BLaER1 treated with 17β-estradiol and CSF1 and Interleukin-3, amounts not matched to agents 10 nM and 100 nM (cell line): ENCODE results near the gene ERBB3.

Source experiments
- H3K27ac ChIP-seq, 11 experiments: shearing (Covaris generic); formaldehyde crosslinking; 2 replicates each; pipeline ENCODE4 v1.8.1; 2022
- H3K27me3 ChIP-seq, 11 experiments: shearing (Covaris generic); formaldehyde crosslinking; 2 replicates each; pipeline ENCODE4 v1.8.1; 2022
- H3K36me3 ChIP-seq, 11 experiments: shearing (Covaris generic); formaldehyde crosslinking; 2 replicates each; pipeline ENCODE4 v1.8.1; 2022
- H3K4me1 ChIP-seq, 10 experiments: shearing (Covaris generic); formaldehyde crosslinking; 2 replicates each; pipeline ENCODE4 v1.8.1; 2022
- H3K4me2 ChIP-seq, 11 experiments: shearing (Covaris generic); formaldehyde crosslinking; 2 replicates each; pipeline ENCODE4 v1.8.1; 2022
- H3K4me3 ChIP-seq, 10 experiments: shearing (Covaris generic); formaldehyde crosslinking; 2 replicates each; pipeline ENCODE4 v1.8.1; 2022
- H3K9ac ChIP-seq, 11 experiments: shearing (Covaris generic); formaldehyde crosslinking; 2 replicates each; pipeline ENCODE4 v1.8.1; 2022
- H3K9me3 ChIP-seq, 11 experiments: shearing (Covaris generic); formaldehyde crosslinking; replicated peaks in 1 of 11; 2 replicates each; pipeline ENCODE4 v1.8.1; 2022
- H4K20me1 ChIP-seq, 11 experiments: shearing (Covaris generic); formaldehyde crosslinking; 2 replicates each; pipeline ENCODE4 v1.8.1; 2022
- Cebpa-rat ChIP-seq, 11 experiments: shearing (Covaris generic); IDR thresholded peaks; 2 replicates each; pipeline ENCODE4 v1.8.1; 2022

Gene ERBB3

DNA sequence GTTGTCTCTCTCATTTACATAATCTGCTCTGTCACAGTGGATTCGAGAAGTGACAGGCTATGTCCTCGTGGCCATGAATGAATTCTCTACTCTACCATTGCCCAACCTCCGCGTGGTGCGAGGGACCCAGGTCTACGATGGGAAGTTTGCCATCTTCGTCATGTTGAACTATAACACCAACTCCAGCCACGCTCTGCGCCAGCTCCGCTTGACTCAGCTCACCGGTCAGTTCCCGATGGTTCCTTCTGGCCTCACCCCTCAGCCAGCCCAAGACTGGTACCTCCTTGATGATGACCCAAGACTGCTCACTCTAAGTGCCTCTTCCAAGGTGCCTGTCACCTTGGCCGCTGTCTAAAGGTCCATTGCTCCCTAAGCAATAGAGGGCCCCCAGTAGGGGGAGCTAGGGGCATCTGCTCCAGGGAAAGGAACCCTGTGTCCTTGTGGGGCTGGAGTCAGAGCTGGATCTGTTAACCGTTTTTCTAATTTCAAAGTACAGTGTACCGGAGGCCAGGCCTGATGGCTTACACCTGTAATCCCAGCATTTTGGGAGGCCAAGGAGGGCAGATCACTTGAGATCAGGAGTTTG lies 5.1 kb downstream of the ERBB3 start:
- Histone ChIP-seq H3K9ac (no peak overlapping the region), H3K27me3 (peaks cover 13 to 29% (median 20%) of the 10 kb centered on the region in 11 experiments), H3K4me1 (peaks cover 0 to 19% (median 13%) of the 10 kb centered on the region in 10 experiments; a peak in 17 of 20 replicates), H4K20me1 (no peaks in the 10 kb centered on the region), H3K4me2 (no peak overlapping the region), H3K9me3 (no peaks in the 10 kb centered on the region), H3K27ac (no peak overlapping the region), H3K4me3 (no peak overlapping the region), H3K36me3 (no peaks in the 10 kb centered on the region)
- no peak for TF ChIP-seq Cebpa-rat (IDR thresholded peaks at IDR 0.05)

- Histone ChIP-seq H3K4me3 (no peak overlapping the region), H3K9me3 (no peaks in the 10 kb centered on the region), H3K36me3 (no peaks in the 10 kb centered on the region), H3K4me2 (no peak overlapping the region), H3K4me1 (peaks cover 0 to 8% (median 6%) of the 10 kb centered on the region in 10 experiments; a peak in 12 of 20 replicates), H3K9ac (no peak overlapping the region), H3K27ac (no peak overlapping the region), H3K27me3 (peaks cover 3 to 19% (median 10%) of the 10 kb centered on the region in 11 experiments; a peak in 19 of 22 replicates), H4K20me1 (no peaks in the 10 kb centered on the region)
- TF ChIP-seq Cebpa-rat (IDR thresholded peaks at IDR 0.05): no peak
Measured at GRCh38 chr12:56086096-56086495, 6.1 kb downstream of the ERBB3 start.

- peaks cover 0 to 14% (median 4%) of the 10 kb centered on the region in 11 experiments; a peak in 13 of 22 replicates for H3K27me3 ChIP-seq
- no peak overlapping the region for H3K9ac ChIP-seq
- no peaks in the 10 kb centered on the region for H3K9me3 ChIP-seq
- no peak overlapping the region for H3K4me3 ChIP-seq
- no peak overlapping the region for H3K27ac ChIP-seq
- TF ChIP-seq Cebpa-rat (IDR thresholded peaks at IDR 0.05): no peak
- H3K36me3 ChIP-seq: no peaks in the 10 kb centered on the region
- no peak overlapping the region for H3K4me2 ChIP-seq
- H4K20me1 ChIP-seq: no peaks in the 10 kb centered on the region
- H3K4me1 ChIP-seq: peaks cover 0 to 6% (median under 1%) of the 10 kb centered on the region in 10 experiments; a peak in 6 of 20 replicates
Measured at GRCh38 chr12:56086608-56087007, 6.6 kb downstream of the ERBB3 start.

DNA sequence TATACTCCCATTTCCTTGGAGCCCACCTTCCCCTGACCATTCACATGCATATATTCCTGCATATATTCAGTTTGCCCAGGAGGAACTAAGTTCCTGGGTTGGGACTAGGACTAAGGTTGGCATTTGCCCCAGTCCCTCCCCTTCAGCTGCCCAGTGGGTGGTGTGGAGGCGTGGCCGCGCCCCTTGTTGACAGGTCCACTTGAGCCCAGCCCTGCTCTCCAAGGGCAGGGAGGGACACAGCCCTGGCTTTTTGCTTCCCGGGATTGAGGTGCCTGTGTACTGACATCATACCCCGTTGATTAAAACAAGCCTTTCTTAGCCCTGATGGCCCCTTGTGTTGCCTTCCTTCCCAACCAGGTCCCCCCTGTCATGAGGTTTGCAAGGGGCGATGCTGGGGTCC lies 7.3 kb downstream of the ERBB3 start:
- no peak for TF ChIP-seq Cebpa-rat (IDR thresholded peaks at IDR 0.05)
- peaks cover 0 to 6% (median 0%) of the 10 kb centered on the region in 10 experiments; a peak in 2 of 20 replicates for H3K4me1 ChIP-seq
- no peaks in the 10 kb centered on the region for H3K36me3 ChIP-seq
- no peak overlapping the region for H3K4me3 ChIP-seq
- H3K27ac ChIP-seq: no peak overlapping the region
- no peak overlapping the region for H3K4me2 ChIP-seq
- H4K20me1 ChIP-seq: no peaks in the 10 kb centered on the region
- no peaks in the 10 kb centered on the region for H3K9me3 ChIP-seq
- peaks cover 0 to 10% (median 0%) of the 10 kb centered on the region in 11 experiments; a peak in 3 of 22 replicates for H3K27me3 ChIP-seq
- no peak overlapping the region for H3K9ac ChIP-seq

- Histone ChIP-seq H3K27ac (no peak overlapping the region), H3K4me1 (peaks cover 2 to 6% (median 3%) of the 10 kb centered on the region in 10 experiments; a peak in 18 of 20 replicates), H3K36me3 (no peaks in the 10 kb centered on the region), H3K4me3 (no peak overlapping the region), H3K9ac (no peak overlapping the region), H4K20me1 (no peaks in the 10 kb centered on the region), H3K4me2 (no peak overlapping the region), H3K27me3 (no peaks in the 10 kb centered on the region), H3K9me3 (peaks cover 0 to under 1% (median 0%) of the 10 kb centered on the region in 11 experiments; a peak in 1 of 22 replicates)
- TF ChIP-seq Cebpa-rat (IDR thresholded peaks at IDR 0.05): no peak
Measured at GRCh38 chr12:56097738-56098137, 17.8 kb downstream of the ERBB3 start.

- peaks cover 10 to 15% (median 12%) of the 10 kb centered on the region in 10 experiments for H3K4me1 ChIP-seq
Measured at GRCh38 chr12:56098592-56098991, 18.6 kb downstream of the ERBB3 start.

DNA sequence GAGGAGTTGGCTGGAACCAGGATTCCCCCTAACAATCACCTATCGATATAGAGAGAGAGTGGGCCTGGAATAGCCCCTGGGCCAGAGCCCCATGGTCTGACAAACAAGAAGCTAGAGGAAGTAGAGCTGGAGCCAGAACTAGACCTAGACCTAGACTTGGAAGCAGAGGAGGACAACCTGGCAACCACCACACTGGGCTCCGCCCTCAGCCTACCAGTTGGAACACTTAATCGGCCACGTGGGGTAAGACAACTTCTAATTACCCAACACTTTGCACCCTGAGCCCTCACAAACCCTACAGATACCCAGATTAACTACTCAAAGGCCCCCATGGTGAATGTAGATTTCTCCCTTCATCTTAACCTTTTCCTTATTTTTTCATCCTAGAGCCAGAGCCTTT lies 19.8 kb downstream of the ERBB3 start:
- Histone ChIP-seq H3K27me3 (no peaks in the 10 kb centered on the region), H3K9me3 (no peaks in the 10 kb centered on the region), H3K4me1 (peaks cover 12 to 18% (median 14%) of the 10 kb centered on the region in 10 experiments), H3K9ac (no peak overlapping the region), H4K20me1 (peaks cover 0 to under 1% (median 0%) of the 10 kb centered on the region in 11 experiments; a peak in 1 of 22 replicates), H3K27ac (no peak overlapping the region), H3K4me2 (no peak overlapping the region), H3K36me3 (no peaks in the 10 kb centered on the region), H3K4me3 (no peak overlapping the region)
- no peak for TF ChIP-seq Cebpa-rat (IDR thresholded peaks at IDR 0.05)

More at GRCh38 chr12:56098592-56098991, 18.6 kb downstream of the ERBB3 start:
- Histone ChIP-seq H3K36me3 (no peaks in the 10 kb centered on the region), H3K27me3 (no peaks in the 10 kb centered on the region), H3K4me2 (no peak overlapping the region), H3K9ac (no peak overlapping the region), H3K27ac (no peak overlapping the region), H4K20me1 (no peaks in the 10 kb centered on the region), H3K9me3 (no peaks in the 10 kb centered on the region), H3K4me3 (no peak overlapping the region)
- no peak for TF ChIP-seq Cebpa-rat (IDR thresholded peaks at IDR 0.05)

- H3K4me3 ChIP-seq: no peak overlapping the region
- H3K9me3 ChIP-seq: no peaks in the 10 kb centered on the region
- no peak for TF ChIP-seq Cebpa-rat (IDR thresholded peaks at IDR 0.05)
- peaks cover 0 to 8% (median 5%) of the 10 kb centered on the region in 11 experiments; a peak in 12 of 22 replicates for H3K36me3 ChIP-seq
- peaks cover 5 to 13% (median 9%) of the 10 kb centered on the region in 11 experiments; a peak in 20 of 22 replicates for H4K20me1 ChIP-seq
- H3K4me2 ChIP-seq: no peak overlapping the region
- H3K4me1 ChIP-seq: peaks cover 17 to 23% (median 20%) of the 10 kb centered on the region in 10 experiments
- H3K9ac ChIP-seq: no peak overlapping the region
- no peaks in the 10 kb centered on the region for H3K27me3 ChIP-seq
- H3K27ac ChIP-seq: no peak overlapping the region
Measured at GRCh38 chr12:56101045-56101444, 21.1 kb downstream of the ERBB3 start.

DNA sequence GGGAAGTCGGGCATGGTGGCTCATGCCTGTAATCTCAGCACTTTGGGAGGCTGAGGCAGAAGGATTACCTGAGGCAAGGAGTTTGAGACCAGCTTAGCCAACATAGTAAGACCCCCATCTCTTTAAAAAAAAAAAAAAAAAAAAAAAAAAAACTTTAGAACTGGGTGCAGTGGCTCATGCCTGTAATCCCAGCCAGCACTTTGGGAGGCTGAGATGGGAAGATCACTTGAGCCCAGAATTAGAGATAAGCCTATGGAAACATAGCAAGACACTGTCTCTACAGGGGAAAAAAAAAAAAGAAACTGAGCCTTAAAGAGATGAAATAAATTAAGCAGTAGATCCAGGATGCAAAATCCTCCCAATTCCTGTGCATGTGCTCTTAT lies 22.7 kb downstream of the ERBB3 start:
- H3K9ac ChIP-seq: peak overlapping the region in 1 of 11 experiments; percentile 99; a peak in 1 of 22 replicates
- no peak overlapping the region for H3K4me3 ChIP-seq
- H3K9me3 ChIP-seq: no peaks in the 10 kb centered on the region
- H3K4me2 ChIP-seq: peak overlapping the region; percentile 74 to 91 (median 88); a peak in 21 of 22 replicates
- TF ChIP-seq Cebpa-rat (IDR thresholded peaks at IDR 0.05): no peak
- H3K4me1 ChIP-seq: peaks cover 29 to 38% (median 32%) of the 10 kb centered on the region in 10 experiments
- no peak overlapping the region for H3K27ac ChIP-seq
- peaks cover 13 to 24% (median 21%) of the 10 kb centered on the region in 11 experiments for H3K36me3 ChIP-seq
- no peaks in the 10 kb centered on the region for H3K27me3 ChIP-seq
- peaks cover 9 to 29% (median 25%) of the 10 kb centered on the region in 11 experiments; a peak in 21 of 22 replicates for H4K20me1 ChIP-seq
